ENCODE data around the gene BRD9. TPM values are rescaled to one million over a fixed set of nuclear protein-coding genes. Genes with fewer than 3 reads are reported as not detected.
A peak's percentile ranks its signal among the peaks of the same experiment; 100 is the strongest.

The BRD9 gene
- total RNA-seq, 2 donors from 2014 or later: 18.9 to 47.1 TPM

DNA sequence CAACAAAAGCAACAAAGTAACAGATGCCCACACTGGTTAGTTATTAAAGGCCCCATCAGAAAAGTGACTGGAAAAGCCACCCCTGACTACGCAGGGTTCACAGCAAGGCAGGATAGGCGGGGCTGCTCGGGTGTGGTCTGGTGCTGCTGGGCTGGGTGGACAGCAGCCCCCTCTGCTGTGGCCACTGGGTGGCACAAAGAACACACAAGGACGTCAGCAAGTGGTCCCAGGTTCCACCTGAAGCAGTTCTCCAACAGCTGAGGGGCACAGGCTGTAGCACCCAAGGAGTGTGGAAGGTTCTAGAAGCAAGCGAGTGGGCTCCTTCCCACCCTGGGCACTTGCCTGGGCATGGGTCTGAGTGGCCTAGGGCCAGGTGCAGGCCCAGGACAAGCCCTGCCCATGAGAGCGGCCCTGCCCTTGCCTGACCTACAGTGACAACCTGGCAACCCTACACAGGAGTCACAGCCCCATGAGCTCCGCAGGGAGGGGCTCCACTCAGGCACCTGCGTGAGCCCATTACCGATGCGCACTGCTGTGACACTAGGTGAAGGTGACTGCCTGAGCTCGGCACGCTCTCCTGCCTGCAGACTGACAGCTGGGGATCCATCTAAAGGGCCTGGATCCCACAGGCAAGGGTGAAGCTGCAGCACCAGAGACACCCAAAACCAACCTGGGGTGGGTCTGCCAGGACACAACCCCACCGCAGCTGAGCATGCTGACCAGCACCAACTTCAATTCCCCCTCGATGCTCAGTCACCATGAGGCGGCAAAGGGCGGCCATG, 8.1 kb downstream of the BRD9 start:
- ATAC-seq: no peak
- no peak for TF ChIP-seq POLR2A (IDR thresholded peaks at IDR 0.05)
- TF ChIP-seq, protein P1, sequence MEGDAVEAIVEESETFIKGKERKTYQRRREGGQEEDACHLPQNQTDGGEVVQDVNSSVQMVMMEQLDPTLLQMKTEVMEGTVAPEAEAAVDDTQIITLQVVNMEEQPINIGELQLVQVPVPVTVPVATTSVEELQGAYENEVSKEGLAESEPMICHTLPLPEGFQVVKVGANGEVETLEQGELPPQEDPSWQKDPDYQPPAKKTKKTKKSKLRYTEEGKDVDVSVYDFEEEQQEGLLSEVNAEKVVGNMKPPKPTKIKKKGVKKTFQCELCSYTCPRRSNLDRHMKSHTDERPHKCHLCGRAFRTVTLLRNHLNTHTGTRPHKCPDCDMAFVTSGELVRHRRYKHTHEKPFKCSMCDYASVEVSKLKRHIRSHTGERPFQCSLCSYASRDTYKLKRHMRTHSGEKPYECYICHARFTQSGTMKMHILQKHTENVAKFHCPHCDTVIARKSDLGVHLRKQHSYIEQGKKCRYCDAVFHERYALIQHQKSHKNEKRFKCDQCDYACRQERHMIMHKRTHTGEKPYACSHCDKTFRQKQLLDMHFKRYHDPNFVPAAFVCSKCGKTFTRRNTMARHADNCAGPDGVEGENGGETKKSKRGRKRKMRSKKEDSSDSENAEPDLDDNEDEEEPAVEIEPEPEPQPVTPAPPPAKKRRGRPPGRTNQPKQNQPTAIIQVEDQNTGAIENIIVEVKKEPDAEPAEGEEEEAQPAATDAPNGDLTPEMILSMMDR (IDR thresholded peaks at IDR 0.05): no peak
- Histone ChIP-seq H3K36me3 (replicated peaks in 1 of 2; ENCODE audit: insufficient read depth in 1 of 2, low read depth in 2 of 2) (peaks cover 13 to 40% of the 10 kb centered on the region in 2 donors), H3K4me1 (no peaks in the 10 kb centered on the region), H3K27ac (no peak overlapping the region), H3K4me3 (no peak overlapping the region), H3K9me3 (no peaks in the 10 kb centered on the region), H3K27me3 (no peaks in the 10 kb centered on the region)
- peak in 1 of 4 donors; percentile 6 for DNase-seq
- intact Hi-C loops (cut with DNase I): no loop called here
- WGBS, 2 donors: 81 to 91% methylated on average over 8 to 16 of the region's 16 CpGs

DNA sequence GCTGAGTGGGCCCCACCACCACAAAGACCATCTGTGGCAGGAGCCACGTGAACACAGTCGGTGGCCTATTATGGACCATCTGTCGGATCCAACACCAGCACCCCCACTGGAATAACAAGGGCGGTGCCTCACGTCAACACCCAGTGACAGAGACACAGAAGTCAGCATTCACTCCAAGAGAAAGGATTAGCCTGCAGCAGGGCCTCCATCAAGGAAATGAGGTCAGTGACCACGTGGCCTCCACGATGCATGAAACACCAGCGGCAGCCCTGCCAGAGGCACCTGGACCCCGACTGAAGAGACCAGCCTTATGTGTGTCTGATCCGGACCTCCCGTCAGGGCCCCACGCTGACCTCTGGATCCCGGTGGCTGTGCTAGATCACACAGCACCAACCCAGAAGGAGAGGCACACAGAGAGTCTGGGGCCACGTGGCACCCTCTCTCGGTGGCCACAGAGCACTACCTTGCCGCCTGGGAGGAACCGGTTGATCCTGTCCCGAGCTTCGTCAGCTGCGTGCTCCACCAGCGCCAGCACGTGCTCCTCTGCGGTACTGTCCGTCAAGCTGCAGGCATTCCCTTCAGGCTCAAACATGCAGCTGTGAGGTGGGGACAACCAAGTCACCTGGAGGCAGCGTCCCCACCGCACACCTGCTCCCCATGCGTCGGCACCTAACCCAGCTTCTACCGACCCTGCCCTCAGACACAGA, 9.0 kb downstream of the BRD9 start:
- peak in 1 of 4 donors; percentile 6 for DNase-seq

DNA sequence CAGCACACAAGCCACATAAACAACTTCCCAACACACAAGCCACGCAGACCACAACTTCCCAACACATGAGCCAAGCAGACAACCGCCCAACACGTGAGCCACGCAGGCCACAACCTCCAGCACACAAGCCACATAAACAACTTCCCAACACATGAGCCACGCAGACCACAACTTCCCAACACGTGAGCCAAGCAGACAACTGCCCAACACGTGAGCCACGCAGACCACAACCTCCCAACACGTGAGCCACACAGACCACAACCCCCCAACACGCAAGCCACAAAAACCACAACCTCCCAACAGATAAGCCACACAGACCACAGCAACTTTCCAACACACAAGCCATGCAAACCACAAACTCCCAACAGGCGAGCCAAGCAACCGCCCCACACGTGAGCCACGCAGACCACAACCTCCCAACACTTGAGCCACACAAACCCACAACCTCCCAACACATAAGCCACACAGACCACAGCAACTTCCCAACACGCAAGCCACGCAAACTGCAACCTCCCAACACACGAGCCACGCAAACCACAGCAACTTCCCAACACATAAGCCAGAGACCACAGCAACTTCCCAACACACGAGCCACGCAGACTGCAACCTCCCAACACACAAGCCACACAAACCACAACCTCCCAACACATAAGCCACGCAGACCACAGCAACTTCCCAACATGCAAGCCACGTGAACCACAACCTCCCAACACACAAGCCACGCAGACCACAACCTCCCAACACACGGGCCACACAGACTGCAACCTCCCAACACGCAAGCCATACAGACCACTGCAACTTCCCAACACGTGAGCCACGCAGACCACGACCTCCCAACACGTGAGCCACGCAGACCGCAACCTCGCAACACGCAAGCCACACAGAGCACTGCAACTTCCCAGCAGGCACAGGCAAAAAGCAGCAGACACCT, 10.1 kb downstream of the BRD9 start:
- Histone ChIP-seq H3K27me3 (no peaks in the 10 kb centered on the region), H3K27ac (no peak overlapping the region), H3K4me3 (no peak overlapping the region), H3K9me3 (no peaks in the 10 kb centered on the region), H3K36me3 (replicated peaks in 1 of 2; ENCODE audit: insufficient read depth in 1 of 2, low read depth in 2 of 2) (peaks cover 13 to 29% of the 10 kb centered on the region in 2 donors), H3K4me1 (no peaks in the 10 kb centered on the region)
- intact Hi-C loops (cut with DNase I): no loop called here
- WGBS, 2 donors: 89 to 95% methylated on average over 33 of the region's 33 CpGs
- ATAC-seq (no peak), DNase-seq (peak in 1 of 4 donors; percentile 3)
- no peak for TF ChIP-seq POLR2A (IDR thresholded peaks at IDR 0.05)
- TF ChIP-seq, protein P1 (IDR thresholded peaks at IDR 0.05): no peak

More for the DNA sequence above, 9.0 kb downstream of the BRD9 start:
- Histone ChIP-seq H3K27me3 (no peaks in the 10 kb centered on the region), H3K4me3 (no peak overlapping the region), H3K9me3 (no peaks in the 10 kb centered on the region), H3K36me3 (replicated peaks in 1 of 2; ENCODE audit: insufficient read depth in 1 of 2, low read depth in 2 of 2) (peaks cover 13 to 35% of the 10 kb centered on the region in 2 donors), H3K4me1 (no peaks in the 10 kb centered on the region), H3K27ac (no peak overlapping the region)
- intact Hi-C loops (cut with DNase I): no loop called here
- TF ChIP-seq POLR2A (IDR thresholded peaks at IDR 0.05): no peak
- TF ChIP-seq, protein P1 (IDR thresholded peaks at IDR 0.05): no peak
- 92 to 93% methylated on average over 27 to 29 of the region's 29 CpGs for WGBS, 2 donors
- no peak for ATAC-seq

DNA sequence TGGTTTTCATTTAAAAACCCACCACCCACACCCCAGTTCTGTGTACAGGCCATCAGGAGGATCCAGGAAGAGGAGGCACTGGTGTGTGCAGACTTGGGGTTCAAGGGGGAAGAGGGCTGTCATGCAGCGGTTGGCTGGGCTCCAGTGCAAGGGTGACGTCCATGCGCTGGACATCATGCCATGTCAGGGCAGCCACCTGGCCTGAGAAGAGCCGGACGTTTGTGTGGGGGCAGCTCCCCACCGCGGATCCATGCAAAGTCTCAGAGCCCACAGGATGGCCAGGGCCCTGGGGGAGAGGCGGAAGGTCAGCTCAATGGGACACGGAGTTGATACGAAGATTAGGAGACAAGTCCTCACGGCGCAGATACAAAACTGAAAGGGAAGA, 11.1 kb downstream of the BRD9 start:
- DNase-seq: no peak
- Histone ChIP-seq H3K27me3 (no peaks in the 10 kb centered on the region), H3K27ac (no peak overlapping the region), H3K4me1 (no peaks in the 10 kb centered on the region), H3K36me3 (replicated peaks in 1 of 2; ENCODE audit: insufficient read depth in 1 of 2, low read depth in 2 of 2) (peaks cover 7 to 26% of the 10 kb centered on the region in 2 donors), H3K4me3 (no peak overlapping the region), H3K9me3 (no peaks in the 10 kb centered on the region)
- intact Hi-C loops (cut with DNase I): no loop called here
- ATAC-seq: no peak
- WGBS, 2 donors: 88 to 89% methylated on average over 9 of the region's 12 CpGs
- TF ChIP-seq, protein P1 (IDR thresholded peaks at IDR 0.05): no peak
- TF ChIP-seq POLR2A (IDR thresholded peaks at IDR 0.05): no peak

Measured in body of pancreas (tissue), 4 donors.